IMR-90 (cell line): ENCODE data around the gene NKD1. TPM values are rescaled to one million over a fixed set of nuclear protein-coding genes. Genes with fewer than 3 reads are reported as not detected.

ENCODE experiments used
- ATAC-seq: fragments of 200-7000 bp; cut with Tn5 transposase; 2 replicates; pipeline ENCODE4 v1.9.1; 2020; ENCODE audit warnings: low read depth, mild to moderate bottlenecking, moderate library complexity
- BruUV-seq: library from RNA; stranded (reverse); fragments of 400-500 nt; replicated peaks from 2 replicates; lab custom pipeline; 2021; lab: Mats Ljungman, UMichigan
- CTCF ChIA-PET: fragments of 300-600 bp; formaldehyde crosslinking; extraction: SDS; loops from one replicate; lab custom pipeline; 2021; ENCODE audit warnings: antibody characterized with exemption; lab: Yijun Ruan, JAX
- POLR2A ChIA-PET: fragments of 300-600 bp; sonication (Branson Sonifier 250); formaldehyde crosslinking; loops from one replicate; lab custom pipeline; 2022; ENCODE audit warnings: antibody characterized with exemption; ENCODE audit not compliant: unreplicated experiment; lab: Charles Lee
- DNase-seq: peaks from one replicate; pipeline ENCODE4 v3.0.0; 2013
- H2AFZ ChIP-seq: replicated peaks from 2 replicates; pipeline ENCODE3; 2013; ENCODE audit warnings: low read length, mild to moderate bottlenecking; ENCODE audit not compliant: poor library complexity
- H2AK5ac ChIP-seq: 2 replicates; pipeline ENCODE4 v1.6.1; 2013; ENCODE audit warnings: low read depth, low read length, inconsistent platforms
- H2AK9ac ChIP-seq: replicated peaks from 2 replicates; pipeline ENCODE3; 2013; ENCODE audit warnings: mild to moderate bottlenecking, low read depth, low read length, moderate library complexity; ENCODE audit not compliant: poor library complexity
- H2BK120ac ChIP-seq: 2 replicates; pipeline ENCODE4 v1.6.1; 2013; ENCODE audit warnings: low read depth, low read length, inconsistent platforms
- H2BK15ac ChIP-seq: 3 replicates; pipeline ENCODE4 v1.6.1; 2013; ENCODE audit warnings: low read depth, low read length, inconsistent platforms
- H2BK20ac ChIP-seq: 2 replicates; pipeline ENCODE4 v1.6.1; 2013; ENCODE audit warnings: low read depth, mild to moderate bottlenecking, inconsistent platforms, low read length, moderate library complexity
- H2BK5ac ChIP-seq: 2 replicates; pipeline ENCODE4 v1.6.1; 2013; ENCODE audit warnings: mild to moderate bottlenecking, low read depth, low read length, inconsistent platforms; ENCODE audit not compliant: poor library complexity, severe bottlenecking
- H3K14ac ChIP-seq: replicated peaks from 2 replicates; pipeline ENCODE4 v1.6.1; 2013; ENCODE audit warnings: low read depth, low read length, inconsistent platforms
- H3K18ac ChIP-seq: 2 replicates; pipeline ENCODE4 v1.6.1; 2013; ENCODE audit warnings: low read depth, low read length, control low read depth
- H3K23ac ChIP-seq: 2 replicates; pipeline ENCODE4 v1.6.1; 2013; ENCODE audit warnings: low read depth, low read length, inconsistent platforms
- H3K27ac ChIP-seq: 2 replicates; pipeline ENCODE4 v1.5.1; 2013; ENCODE audit warnings: mild to moderate bottlenecking, control low read depth, low read length; ENCODE audit not compliant: insufficient read depth
- H3K27me3 ChIP-seq: 2 replicates; pipeline ENCODE4 v1.6.1; 2013; ENCODE audit warnings: low read length; ENCODE audit not compliant: control insufficient read depth, insufficient read depth
- H3K36me3 ChIP-seq: 2 replicates; pipeline ENCODE4 v1.6.1; 2013; ENCODE audit warnings: low read length, mixed read lengths; ENCODE audit not compliant: control insufficient read depth, insufficient read depth
- H3K4ac ChIP-seq: 2 replicates; pipeline ENCODE4 v1.6.1; 2013; ENCODE audit warnings: low read depth, low read length, inconsistent platforms
- H3K4me1 ChIP-seq: 2 replicates; pipeline ENCODE4 v1.6.1; 2013; ENCODE audit warnings: low read length, mixed read lengths; ENCODE audit not compliant: control insufficient read depth, insufficient read depth
- H3K4me2 ChIP-seq: 2 replicates; pipeline ENCODE4 v1.6.1; 2013; ENCODE audit warnings: low read depth, mild to moderate bottlenecking, control low read depth, low read length, moderate library complexity
- H3K4me3 ChIP-seq: 2 replicates; pipeline ENCODE4 v1.5.1; 2013; ENCODE audit warnings: low read depth, mild to moderate bottlenecking, control low read depth, low read length, moderate library complexity; ENCODE audit not compliant: insufficient read depth
- H3K56ac ChIP-seq: 2 replicates; pipeline ENCODE4 v1.6.1; 2013; ENCODE audit warnings: low read length, inconsistent platforms; ENCODE audit not compliant: insufficient read depth; ENCODE audit errors: extremely low read depth
- H3K79me1 ChIP-seq, 2 experiments: 2 replicates each; pipeline ENCODE4 v1.6.1; 2013; ENCODE audit warnings: low read length in 2 of 2, inconsistent platforms in 1 of 2, low read depth in 1 of 2
- H3K9ac ChIP-seq: 2 replicates; pipeline ENCODE4 v1.6.1; 2013; ENCODE audit warnings: low read depth, low read length, control low read depth
- H3K9me1 ChIP-seq: 2 replicates; pipeline ENCODE4 v1.6.1; 2013; ENCODE audit warnings: low read length, inconsistent platforms; ENCODE audit not compliant: insufficient read depth
- H3K9me3 ChIP-seq: 2 replicates; pipeline ENCODE4 v1.6.1; 2013; ENCODE audit warnings: low read length; ENCODE audit not compliant: control insufficient read depth, insufficient read depth
- H4K20me1 ChIP-seq: 2 replicates; pipeline ENCODE4 v1.6.1; 2013; ENCODE audit warnings: low read length, inconsistent platforms; ENCODE audit not compliant: insufficient read depth
- H4K5ac ChIP-seq: 2 replicates; pipeline ENCODE4 v1.6.1; 2013; ENCODE audit warnings: mild to moderate bottlenecking, low read depth, low read length, control low read depth
- H4K8ac ChIP-seq, 2 experiments: 2 replicates each; pipeline ENCODE4 v1.6.1; 2013; ENCODE audit warnings: low read depth in 2 of 2, low read length in 2 of 2, control low read depth in 1 of 2, inconsistent platforms in 1 of 2
- H4K91ac ChIP-seq: 2 replicates; pipeline ENCODE4 v1.6.1; 2013; ENCODE audit warnings: low read depth, low read length, inconsistent platforms; ENCODE audit not compliant: insufficient read depth
- NFE2L2 ChIP-seq: fragments of 150-350 bp; IDR thresholded peaks from 2 replicates; pipeline ENCODE4 v1.6.1; 2016; ENCODE audit warnings: low read depth, mild to moderate bottlenecking, low read length
- RAD21 ChIP-seq: IDR thresholded peaks from 2 replicates; pipeline ENCODE4 v1.6.1; 2012; ENCODE audit warnings: low read length, improper control_type of control experiment
- RFX5 ChIP-seq: IDR thresholded peaks from 2 replicates; pipeline ENCODE4 v1.8.0; 2012; ENCODE audit warnings: low read depth, mild to moderate bottlenecking, low read length, moderate library complexity
- WGBS, 2 experiments: methylation state at CpG; one replicate each; pipeline versions ENCODE4 v1.1.5 to v1.1.7; 2013; ENCODE audit warnings: missing lambda C conversion rate in 2 of 2; ENCODE audit not compliant: insufficient read length in 1 of 2; ENCODE audit errors: extremely low coverage in 2 of 2; 5-methylcytosine and 5-hydroxymethylcytosine counted together
- dilution Hi-C: fragments of 300-500 bp; cut with HindIII; formaldehyde crosslinking; loops from one replicate; pipeline ENCODE4 v1.14.3; 2018; ENCODE audit warnings: low sequenced_read_pairs; ENCODE audit not compliant: unreplicated experiment
- in situ Hi-C: fragments of 300-500 bp; cut with MboI; formaldehyde crosslinking; loops from 3 replicates; pipeline ENCODE4 v1.14.3; 2019; ENCODE audit warnings: low sequenced_read_pairs, inconsistent platforms, mixed read lengths
- intact Hi-C: fragments of 100-400 bp; cut with micrococcal nuclease; formaldehyde crosslinking; loops from 2 replicates; pipeline ENCODE4 v1.10.0; 2022
- polyA plus RNA-seq, 3 experiments: library from polyadenylated mRNA; depleted of rRNA; stranded (reverse); fragments of >200 nt; gene quantifications; 2 replicates each; pipeline ENCODE4 v1.2.3, GENCODE V29; 2012; ENCODE audit warnings: low replicate concordance in 1 of 3
- total RNA-seq: library from RNA; depleted of rRNA; stranded (reverse); fragments of >200 nt; gene quantifications from 2 replicates; pipeline ENCODE4 v1.2.3, GENCODE V29; 2012

NKD1 gene
- total and polyA plus RNA-seq, 2 of the 4 experiments (the other 2 are of a cell fraction), result not detected

GRCh38 chr16:50500171-50500874, 47.9 kb upstream of the NKD1 start:
- ChIA-PET POLR2A (no interaction called here), CTCF (no interaction called here)
- Histone ChIP-seq H4K8ac (no peak overlapping the region), H4K20me1 (no peaks in the 10 kb centered on the region), H2BK5ac (no peak overlapping the region), H2AK5ac (no peak overlapping the region), H3K27ac (no peak overlapping the region), H3K4me1 (no peaks in the 10 kb centered on the region), H3K56ac (no peak overlapping the region), H3K79me1 (no peaks in the 10 kb centered on the region), H2AK9ac (no peak overlapping the region), H3K14ac (no peak overlapping the region), H3K9me1 (no peaks in the 10 kb centered on the region), H2BK20ac (no peak overlapping the region), H3K36me3 (no peaks in the 10 kb centered on the region), H3K4ac (no peak overlapping the region), H3K18ac (no peak overlapping the region), H4K5ac (no peak overlapping the region), H3K9me3 (no peaks in the 10 kb centered on the region), H3K23ac (no peak overlapping the region), H2BK120ac (no peak overlapping the region), H3K27me3 (no peaks in the 10 kb centered on the region), H4K91ac (no peak overlapping the region), H2BK15ac (no peak overlapping the region), H3K9ac (no peak overlapping the region), H3K4me2 (no peak overlapping the region), H3K4me3 (no peak overlapping the region), H2AFZ (no peak overlapping the region)
- intact Hi-C loops (no loop called here), dilution Hi-C loops (no loop called here), in situ Hi-C loops (no loop called here)
- WGBS, 2 experiments, result no CpG with 5 or more reads among the region's 7 CpGs
- no peak for TF ChIP-seq NFE2L2
- no peak for TF ChIP-seq RAD21
- no peak for TF ChIP-seq RFX5
- no TSS peak for BruUV-seq
- DNase-seq, result no peak
- ATAC-seq, result no peak
